Kidney (tissue), 14 donors: Measurements from ENCODE around the gene TOP3A. TPM values are rescaled to one million over a fixed set of nuclear protein-coding genes. Genes with fewer than 3 reads are reported as not detected.

ENCODE experiments used
- DNase-seq, 5 donors: peaks; one replicate each; pipeline ENCODE4 v3.0.0-alpha.2; 2013 to 2020
- FAIRE-seq: peaks from 2 replicates; lab custom pipeline; 2012; peaks lifted over from hg19 to GRCh38; lab: Jason Lieb, UNC
- H3K27ac ChIP-seq, 2 donors: one replicate each; pipeline ENCODE4 v1.7.0; 2013; ENCODE audit warnings: low read depth in 2 of 2, low read length in 2 of 2, inconsistent platforms in 1 of 2
- H3K27me3 ChIP-seq: one replicate; pipeline ENCODE4 v1.7.1; 2013; ENCODE audit warnings: low read length, inconsistent platforms; ENCODE audit not compliant: control insufficient read depth, insufficient read depth
- H3K36me3 ChIP-seq, 3 donors: one replicate each; pipeline versions ENCODE4 v1.7.0 to v1.7.1; 2013; ENCODE audit warnings: low read length in 3 of 3, control low read depth in 1 of 3, inconsistent platforms in 1 of 3; ENCODE audit not compliant: insufficient read depth in 3 of 3, control insufficient read depth in 2 of 3
- H3K4me1 ChIP-seq, 3 donors: one replicate each; pipeline versions ENCODE4 v1.7.0 to v1.7.1; 2013; ENCODE audit warnings: low read length in 3 of 3, inconsistent platforms in 1 of 3, low read depth in 1 of 3; ENCODE audit not compliant: control insufficient read depth in 2 of 3, insufficient read depth in 2 of 3
- H3K4me3 ChIP-seq, 3 donors: one replicate each; pipeline versions ENCODE4 v1.7.0 to v1.8.1; 2013; ENCODE audit warnings: low read length in 3 of 3, control low read depth in 1 of 3, inconsistent platforms in 1 of 3
- H3K9ac ChIP-seq, 3 donors: one replicate each; pipeline versions ENCODE4 v1.7.0 to v1.7.1; 2013; ENCODE audit warnings: low read length in 3 of 3, control low read depth in 1 of 3, inconsistent platforms in 1 of 3
- H3K9me3 ChIP-seq, 3 donors: one replicate each; pipeline versions ENCODE4 v1.7.0 to v1.7.1; 2013; ENCODE audit warnings: low read length in 3 of 3, control low read depth in 1 of 3, inconsistent platforms in 1 of 3; ENCODE audit not compliant: control insufficient read depth in 2 of 3, insufficient read depth in 1 of 3
- intact Hi-C: fragments of 100-400 bp; cut with DNase I; formaldehyde crosslinking; loops from one replicate; pipeline ENCODE4 v1.11.1; 2022
- polyA plus RNA-seq: library from polyadenylated mRNA; stranded (reverse); fragments of 350-450 nt; fragmentation: Illumina TruSeq; extraction: RNeasy Lipid Tissue Mini Kit (QIAGEN cat#74804); gene quantifications from one replicate; pipeline ENCODE4 v1.2.3, GENCODE V29; 2014; ENCODE audit warnings: low read depth, low replicate concordance; ENCODE audit not compliant: insufficient read depth
- total RNA-seq: library from RNA; stranded (reverse); fragmentation: NEBNext Ultra II Directional; extraction: Animal tissue kit (Norgen Biotek cat#: 25700); gene quantifications from one replicate; pipeline ENCODE4 v1.2.1, GENCODE V29; 2021
- TF ChIP-seq, protein P1 (sequence below): IDR thresholded peaks from 3 replicates; pipeline ENCODE4 v1.5.1; 2012; ENCODE audit warnings: mild to moderate bottlenecking, moderate library complexity, borderline replicate concordance; ENCODE audit not compliant: insufficient read depth; ENCODE audit errors: extremely low read depth
- donor health status: control.
- donor health status: control.
- donor health status: control.
- donor health status: control.
- donor health status: control.
- donor health status: DM: yes; HTN: yes; CAD: no.
- donor health status: Normal renal cell carcinoma (clear cell type).

The TOP3A gene
- total and polyA plus RNA-seq, 2 donors from 2014 or later: 7.9 to 30.3 TPM

- no peak overlapping the region for H3K9ac ChIP-seq
- intact Hi-C loops: no loop called here
- TF ChIP-seq, protein P1, sequence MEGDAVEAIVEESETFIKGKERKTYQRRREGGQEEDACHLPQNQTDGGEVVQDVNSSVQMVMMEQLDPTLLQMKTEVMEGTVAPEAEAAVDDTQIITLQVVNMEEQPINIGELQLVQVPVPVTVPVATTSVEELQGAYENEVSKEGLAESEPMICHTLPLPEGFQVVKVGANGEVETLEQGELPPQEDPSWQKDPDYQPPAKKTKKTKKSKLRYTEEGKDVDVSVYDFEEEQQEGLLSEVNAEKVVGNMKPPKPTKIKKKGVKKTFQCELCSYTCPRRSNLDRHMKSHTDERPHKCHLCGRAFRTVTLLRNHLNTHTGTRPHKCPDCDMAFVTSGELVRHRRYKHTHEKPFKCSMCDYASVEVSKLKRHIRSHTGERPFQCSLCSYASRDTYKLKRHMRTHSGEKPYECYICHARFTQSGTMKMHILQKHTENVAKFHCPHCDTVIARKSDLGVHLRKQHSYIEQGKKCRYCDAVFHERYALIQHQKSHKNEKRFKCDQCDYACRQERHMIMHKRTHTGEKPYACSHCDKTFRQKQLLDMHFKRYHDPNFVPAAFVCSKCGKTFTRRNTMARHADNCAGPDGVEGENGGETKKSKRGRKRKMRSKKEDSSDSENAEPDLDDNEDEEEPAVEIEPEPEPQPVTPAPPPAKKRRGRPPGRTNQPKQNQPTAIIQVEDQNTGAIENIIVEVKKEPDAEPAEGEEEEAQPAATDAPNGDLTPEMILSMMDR: no peak
Measured at GRCh38 chr17:18230288-18231141, 84.3 kb downstream of the TOP3A start.

GRCh38 chr17:18229771-18230170 lies 85.0 kb downstream of the TOP3A start:
- Histone ChIP-seq H3K4me3 (no peak overlapping the region), H3K27ac (no peak overlapping the region), H3K9me3 (no peaks in the 10 kb centered on the region), H3K4me1 (peaks cover 0 to 6% (median 6%) of the 10 kb centered on the region in 3 donors), H3K27me3 (no peaks in the 10 kb centered on the region), H3K36me3 (peaks cover 0 to 3% (median 3%) of the 10 kb centered on the region in 3 donors), H3K9ac (no peak overlapping the region)
- DNase-seq (peak in 1 of 5 donors; percentile 38), FAIRE-seq (no peak)
- intact Hi-C loops: no loop called here
- TF ChIP-seq, protein P1: no peak

More at GRCh38 chr17:18230288-18231141, 84.3 kb downstream of the TOP3A start:
- DNase-seq (peak in 1 of 5 donors; percentile 40), FAIRE-seq (no peak)
- Histone ChIP-seq H3K4me1 (peaks cover 0 to 6% (median 3%) of the 10 kb centered on the region in 3 donors), H3K36me3 (peaks cover 0 to 5% (median 3%) of the 10 kb centered on the region in 3 donors), H3K9me3 (no peaks in the 10 kb centered on the region), H3K27me3 (no peaks in the 10 kb centered on the region), H3K4me3 (no peak overlapping the region), H3K27ac (no peak overlapping the region)

- no peaks in the 10 kb centered on the region for H3K9me3 ChIP-seq
- no peaks in the 10 kb centered on the region for H3K27me3 ChIP-seq
- H3K4me1 ChIP-seq: peaks cover 0 to 6% (median 6%) of the 10 kb centered on the region in 3 donors
- DNase-seq (peak in 1 of 5 donors; percentile 44), FAIRE-seq (no peak)
- TF ChIP-seq, protein P1: no peak
- no peaks in the 10 kb centered on the region for H3K36me3 ChIP-seq
- intact Hi-C loops: no loop called here
- H3K27ac ChIP-seq: no peak overlapping the region
- H3K9ac ChIP-seq: no peak overlapping the region
- no peak overlapping the region for H3K4me3 ChIP-seq
Measured at GRCh38 chr17:18229254-18229653, 85.5 kb downstream of the TOP3A start.
